Naive thymus-derived CD8-positive, alpha-beta T cell (primary cell): ENCODE results near the gene EOMES. TPM values are rescaled to one million over a fixed set of nuclear protein-coding genes. Genes with fewer than 3 reads are reported as not detected.

Experiments used
- ATAC-seq, 2 donors: fragments of 150-1000 bp; cut with Tn5 transposase in 1 of 2; sonication (Bioruptor Pico), chemical (Tn5 transposase) in 1 of 2; 1 replicate in 1 of 2; 2 replicates in 1 of 2; pipeline ENCODE4 v1.10.0; 2021; ENCODE audit warnings: mild to moderate bottlenecking in 2 of 2, moderate library complexity in 2 of 2
- POLR2A ChIA-PET: fragments of 350-600 bp; sonication (Branson Sonifier 250); formaldehyde crosslinking; loops from one replicate; lab custom pipeline; 2021; ENCODE audit warnings: antibody characterized with exemption; lab: Charles Lee
- DNase-seq, 10 donors: peaks; one replicate each; pipeline versions ENCODE4 v3.0.0 to v3.0.0-alpha.2; 2020 to 2022
- H3K27ac Mint-ChIP-seq, 10 donors: one replicate each; pipeline ENCODE4 v1.8.0; 2020 to 2022; ENCODE audit warnings: mild to moderate bottlenecking in 10 of 10, mixed read lengths in 10 of 10, moderate library complexity in 4 of 10, inconsistent platforms in 1 of 10
- H3K27me3 Mint-ChIP-seq, 5 donors: one replicate each; pipeline ENCODE4 v1.8.0; 2021 to 2022; ENCODE audit warnings: mixed read lengths in 5 of 5
- H3K36me3 Mint-ChIP-seq, 3 donors: one replicate each; pipeline ENCODE4 v1.8.0; 2020 to 2022; ENCODE audit warnings: mixed read lengths in 3 of 3, mild to moderate bottlenecking in 2 of 3, inconsistent platforms in 1 of 3
- H3K4me1 Mint-ChIP-seq, 4 donors: one replicate each; pipeline ENCODE4 v1.8.0; 2021 to 2022; ENCODE audit warnings: mixed read lengths in 4 of 4
- H3K4me3 Mint-ChIP-seq, 10 donors: one replicate each; pipeline ENCODE4 v1.8.0; 2020 to 2022; ENCODE audit warnings: mild to moderate bottlenecking in 10 of 10, mixed read lengths in 10 of 10, moderate library complexity in 6 of 10, inconsistent platforms in 1 of 10
- H3K9me3 Mint-ChIP-seq, 9 donors: one replicate each; pipeline ENCODE4 v1.8.0; 2020 to 2022; ENCODE audit warnings: mixed read lengths in 9 of 9, mild to moderate bottlenecking in 3 of 9, inconsistent platforms in 1 of 9, moderate library complexity in 1 of 9
- polyA plus RNA-seq, 3 donors: library from polyadenylated mRNA; unstranded; fragments of 300-500 nt; fragmentation: Illumina TruSeq; gene quantifications; one replicate each; pipeline ENCODE4 v1.2.3, GENCODE V29; 2021
- total RNA-seq, 8 experiments: library from RNA in 2 of 8; stranded (reverse) in 2 of 8; gene quantifications; one replicate each; pipeline ENCODE4 v1.2.3 and lab custom pipeline; 2021 to 2026

EOMES gene
- total and polyA plus RNA-seq, 5 experiments from 2014 or later: 4.6 to 103 (median 6.2) TPM

- peak; percentile 41 to 45 for ATAC-seq
- H3K4me1 Mint-ChIP-seq: peaks cover 28 to 46% (median 36%) of the 10 kb centered on the region in 4 donors
These were observed 7.9 kb upstream of the EOMES start for GRCh38 chr3:27729748-27730611.

GRCh38 chr3:27729325-27729724 lies 7.2 kb upstream of the EOMES start:
- no peak for DNase-seq
- ATAC-seq: no peak
- peaks cover 0 to 4% (median 0%) of the 10 kb centered on the region in 3 donors for H3K36me3 Mint-ChIP-seq
- peak overlapping the region in 9 of 10 donors; percentile 58 to 79 (median 71) for H3K4me3 Mint-ChIP-seq
- H3K27ac Mint-ChIP-seq: peak overlapping the region in 3 of 10 donors; percentile 9 to 49 (median 19)
- peaks cover 0 to 3% (median 0%) of the 10 kb centered on the region in 9 donors for H3K9me3 Mint-ChIP-seq
- POLR2A ChIA-PET: no interaction called here
- H3K27me3 Mint-ChIP-seq: peaks cover 50 to 77% (median 65%) of the 10 kb centered on the region in 5 donors
- peaks cover 30 to 48% (median 39%) of the 10 kb centered on the region in 4 donors for H3K4me1 Mint-ChIP-seq

More at GRCh38 chr3:27729748-27730611, 7.9 kb upstream of the EOMES start:
- Mint-ChIP-seq H3K4me3 (peak overlapping the region; percentile 57 to 77 (median 66)), H3K27me3 (peaks cover 45 to 71% (median 60%) of the 10 kb centered on the region in 5 donors), H3K36me3 (peaks cover 0 to 4% (median 0%) of the 10 kb centered on the region in 3 donors), H3K9me3 (peaks cover 0 to 3% (median 0%) of the 10 kb centered on the region in 9 donors), H3K27ac (no peak overlapping the region)
- no peak for DNase-seq
- POLR2A ChIA-PET: no interaction called here

DNA sequence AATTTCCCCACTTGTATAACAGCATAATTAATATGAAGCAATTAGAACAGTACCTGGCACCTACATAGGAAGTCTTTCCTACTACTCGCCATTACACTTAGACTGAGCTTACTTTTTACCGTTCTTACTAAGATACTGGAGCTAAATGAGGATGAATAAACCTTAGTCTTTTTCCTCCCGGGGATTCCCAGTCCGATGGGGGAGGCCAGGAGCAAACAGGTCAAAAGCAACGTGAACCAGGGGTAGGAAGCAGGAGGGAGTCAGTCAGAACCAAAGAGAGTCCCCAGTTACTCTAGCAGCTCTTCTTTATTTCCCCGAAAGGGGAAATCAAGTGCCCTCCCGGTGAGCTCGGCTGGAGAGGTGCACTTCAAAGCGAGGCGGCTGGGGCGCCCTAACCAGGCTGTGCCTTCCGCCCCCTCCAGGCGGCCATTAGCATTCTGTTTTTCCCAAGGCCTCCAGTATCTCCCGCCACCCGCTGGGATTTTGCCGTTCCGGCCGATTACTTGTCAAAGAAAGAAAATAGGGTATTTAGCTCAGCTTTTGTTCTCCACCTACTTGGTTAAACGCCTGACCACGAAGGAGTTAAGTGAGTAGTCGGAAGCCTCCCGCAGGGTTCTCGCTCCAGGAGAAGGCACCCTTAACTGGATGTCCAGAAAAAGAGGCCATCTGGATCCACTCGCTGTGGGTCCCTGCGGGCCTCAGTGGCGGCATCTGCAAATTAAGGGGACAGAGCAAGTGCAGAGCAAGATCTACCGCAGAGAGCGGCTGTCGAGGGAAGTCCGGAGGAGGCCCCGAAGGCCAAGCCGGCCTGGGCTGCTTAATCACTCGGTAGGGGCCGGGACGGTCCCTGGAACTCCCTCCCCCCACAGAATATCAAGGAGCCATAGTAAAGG lies 6.3 kb upstream of the EOMES start:
- H3K36me3 Mint-ChIP-seq: peaks cover 0 to 4% (median 0%) of the 10 kb centered on the region in 3 donors
- peak overlapping the region; percentile 52 to 79 (median 70) for H3K4me3 Mint-ChIP-seq
- ATAC-seq: peak; percentile 51 to 61
- peak overlapping the region in 3 of 10 donors; percentile 3 to 33 (median 7) for H3K27ac Mint-ChIP-seq
- H3K27me3 Mint-ChIP-seq: peaks cover 59 to 86% (median 74%) of the 10 kb centered on the region in 5 donors
- POLR2A ChIA-PET: interaction anchor here (1.2 kb wide), 1 partner anchor 132 kb away, joined by 3 read pairs; no protein-coding TSS in a partner anchor
- peaks cover 0 to 3% (median 0%) of the 10 kb centered on the region in 9 donors for H3K9me3 Mint-ChIP-seq
- peaks cover 31 to 57% (median 47%) of the 10 kb centered on the region in 4 donors for H3K4me1 Mint-ChIP-seq
- no peak for DNase-seq

DNA sequence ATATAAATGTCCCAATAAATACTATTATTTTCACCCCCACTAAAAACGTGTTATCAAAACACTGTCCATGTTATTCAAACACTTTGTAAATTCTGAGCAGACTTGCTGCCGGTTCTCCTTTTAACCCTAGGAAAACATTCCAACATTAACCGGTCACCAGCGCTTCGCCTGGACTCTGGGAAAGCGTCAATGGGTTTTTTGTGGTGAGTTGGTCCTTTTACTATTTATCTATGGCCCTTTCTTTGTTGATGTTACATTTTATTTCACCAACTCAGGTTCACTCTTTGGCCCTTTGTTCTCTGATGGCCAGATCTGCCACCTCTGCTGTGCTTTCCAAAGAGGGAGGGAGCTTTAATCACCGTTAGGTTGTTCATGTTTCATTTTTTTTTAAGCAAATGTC lies 4.1 kb upstream of the EOMES start:
- ATAC-seq (no peak), DNase-seq (no peak)
- Mint-ChIP-seq H3K9me3 (peaks cover 0 to 3% (median 0%) of the 10 kb centered on the region in 9 donors), H3K27me3 (peaks cover 59 to 88% (median 81%) of the 10 kb centered on the region in 5 donors), H3K36me3 (peaks cover 0 to 4% (median 0%) of the 10 kb centered on the region in 3 donors), H3K27ac (peak overlapping the region in 1 of 10 donors; percentile 19), H3K4me3 (no peak overlapping the region), H3K4me1 (peaks cover 33 to 64% (median 57%) of the 10 kb centered on the region in 4 donors)
- POLR2A ChIA-PET: no interaction called here

DNA sequence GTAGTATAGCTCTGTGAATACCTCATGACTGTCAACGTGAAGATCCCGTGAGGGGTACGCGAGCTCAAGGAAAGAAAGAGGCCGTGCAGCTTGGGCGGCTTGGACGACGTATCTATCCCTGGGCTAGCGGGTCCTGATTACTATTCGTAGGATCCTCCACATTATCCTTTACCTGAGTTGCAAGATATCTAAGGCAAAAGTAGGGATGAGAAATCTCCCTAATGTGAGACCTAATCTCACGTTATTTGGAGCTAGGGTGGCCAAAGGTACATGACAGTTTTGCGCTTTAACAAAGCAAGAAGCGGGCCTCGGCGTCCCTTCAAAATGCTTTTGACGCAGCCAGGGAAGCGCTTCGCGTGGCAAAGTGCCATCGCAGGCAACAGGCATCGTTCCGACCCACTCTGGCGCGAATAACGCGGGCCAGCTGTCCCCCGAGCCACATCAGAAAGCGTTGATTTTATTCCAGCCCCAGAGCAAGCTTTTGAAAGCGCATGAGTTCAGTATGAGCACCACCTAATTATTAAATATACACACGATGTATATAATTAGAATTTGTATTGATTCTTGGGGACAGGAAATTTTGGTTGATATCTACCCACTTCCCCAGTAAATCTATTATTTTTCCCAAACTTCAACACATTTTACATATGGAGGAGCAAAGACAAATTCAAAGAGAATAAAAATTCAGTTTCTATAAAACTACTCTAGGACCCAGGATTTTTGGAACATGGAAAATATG lies 2.5 kb upstream of the EOMES start:
- peaks cover 50 to 74% (median 71%) of the 10 kb centered on the region in 5 donors for H3K27me3 Mint-ChIP-seq
- H3K9me3 Mint-ChIP-seq: peaks cover 0 to 3% (median 0%) of the 10 kb centered on the region in 9 donors
- ATAC-seq (no peak), DNase-seq (no peak)
- H3K36me3 Mint-ChIP-seq: peaks cover 0 to 4% (median 0%) of the 10 kb centered on the region in 3 donors
- peaks cover 25 to 62% (median 52%) of the 10 kb centered on the region in 4 donors for H3K4me1 Mint-ChIP-seq
- H3K27ac Mint-ChIP-seq: no peak overlapping the region
- POLR2A ChIA-PET: interaction anchor here (1.5 kb wide), 2 partner anchors 12 to 624 kb away, joined by 5 to 7 read pairs; partner anchors contain the start of genes AZI2 and ZCWPW2
- peak overlapping the region in 9 of 10 donors; percentile 84 to 93 (median 91) for H3K4me3 Mint-ChIP-seq

DNA sequence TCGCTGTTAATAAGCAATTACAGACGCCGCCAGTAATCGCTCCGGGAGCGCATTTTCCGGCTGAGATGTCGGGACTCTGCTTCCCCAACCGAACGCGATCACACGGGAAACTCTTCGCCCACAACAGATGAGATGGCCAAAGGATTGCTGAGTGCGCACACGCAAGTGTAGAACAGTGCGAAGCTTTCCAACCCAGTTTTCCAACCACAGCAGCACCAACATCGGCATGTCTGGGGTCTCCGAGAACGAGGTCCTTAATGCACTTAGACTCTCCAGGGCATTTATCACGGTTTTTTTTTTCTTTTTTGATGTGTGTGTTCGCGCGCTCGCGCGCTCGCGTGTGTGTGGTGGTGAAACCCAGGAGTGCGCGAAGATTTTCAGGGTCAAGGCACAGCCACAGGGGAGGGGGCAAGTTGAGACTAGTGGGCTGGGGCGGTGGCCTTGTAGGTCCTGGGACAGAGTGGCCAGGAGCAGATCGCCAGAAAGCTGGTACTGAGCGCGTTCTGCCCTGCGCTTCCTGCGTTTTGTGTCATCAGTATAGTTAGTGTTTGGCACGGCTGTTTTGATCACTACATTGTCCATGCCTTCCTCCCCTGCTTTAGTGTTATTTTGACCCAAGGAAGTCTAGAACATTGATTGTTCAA lies 1.8 kb upstream of the EOMES start:
- POLR2A ChIA-PET: interaction anchor here (0.9 to 3.1 kb wide), 4 partner anchors 11 to 625 kb away, joined by 5 to 14 read pairs (median 6); partner anchors contain the start of genes AZI2 and ZCWPW2
- no peak for DNase-seq
- ATAC-seq: no peak
- Mint-ChIP-seq H3K4me3 (peak overlapping the region; percentile 84 to 93 (median 90)), H3K4me1 (peaks cover 20 to 61% (median 47%) of the 10 kb centered on the region in 4 donors), H3K27me3 (peaks cover 44 to 68% (median 64%) of the 10 kb centered on the region in 5 donors), H3K36me3 (peaks cover 0 to 5% (median 0%) of the 10 kb centered on the region in 3 donors), H3K27ac (no peak overlapping the region), H3K9me3 (no peaks in the 10 kb centered on the region)

GRCh38 chr3:27723456-27723814 lies 1.3 kb upstream of the EOMES start:
- Mint-ChIP-seq H3K4me3 (peak overlapping the region; percentile 84 to 93 (median 90)), H3K36me3 (peaks cover 0 to 5% (median 0%) of the 10 kb centered on the region in 3 donors), H3K27me3 (peaks cover 39 to 64% (median 59%) of the 10 kb centered on the region in 5 donors), H3K27ac (peak overlapping the region in 1 of 10 donors; percentile 30), H3K9me3 (no peaks in the 10 kb centered on the region), H3K4me1 (peaks cover 15 to 56% (median 42%) of the 10 kb centered on the region in 4 donors)
- ATAC-seq: no peak
- POLR2A ChIA-PET: interaction anchor here (0.9 to 3.1 kb wide), 4 partner anchors 11 to 625 kb away, joined by 5 to 14 read pairs (median 6); partner anchors contain the start of genes AZI2 and ZCWPW2
- DNase-seq: no peak

DNA sequence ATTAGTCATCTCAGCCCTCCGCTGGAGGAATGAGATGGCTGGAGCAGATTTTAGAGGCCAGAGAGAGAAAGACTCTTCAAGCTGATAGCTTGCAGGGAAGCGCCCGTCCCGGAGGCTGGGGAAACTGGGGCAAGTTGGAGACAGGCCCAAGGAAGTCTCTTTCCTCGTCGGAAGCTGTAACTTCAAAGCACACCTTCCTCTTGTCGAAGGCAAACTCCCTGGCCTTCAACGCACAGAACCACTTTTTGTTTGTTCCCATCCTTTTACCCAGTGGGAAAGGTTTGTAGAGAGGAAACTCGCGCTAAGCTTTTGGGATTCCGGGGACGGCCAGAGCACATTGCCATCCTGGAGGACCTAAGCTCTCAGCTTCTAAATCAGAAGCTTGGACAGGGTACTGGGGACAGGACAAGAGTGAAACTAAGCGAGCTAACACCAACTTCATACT lies 900 bp upstream of the EOMES start:
- Mint-ChIP-seq H3K9me3 (no peaks in the 10 kb centered on the region), H3K27me3 (peaks cover 35 to 60% (median 55%) of the 10 kb centered on the region in 5 donors), H3K27ac (peak overlapping the region in 4 of 10 donors; percentile 30 to 71 (median 50)), H3K4me1 (peaks cover 11 to 52% (median 38%) of the 10 kb centered on the region in 4 donors), H3K36me3 (peaks cover 0 to 8% (median under 1%) of the 10 kb centered on the region in 3 donors), H3K4me3 (peak overlapping the region; percentile 84 to 93 (median 90))
- DNase-seq (no peak), ATAC-seq (no peak)
- POLR2A ChIA-PET: interaction anchor here (0.9 to 3.1 kb wide), 6 partner anchors 10 to 625 kb away, joined by 5 to 14 read pairs (median 6); partner anchors contain the start of genes AZI2 and ZCWPW2

GRCh38 chr3:27720899-27721716 lies 1.0 kb downstream of the EOMES start:
- Mint-ChIP-seq H3K9me3 (no peaks in the 10 kb centered on the region), H3K27ac (peak overlapping the region in 5 of 10 donors; percentile 47 to 88 (median 72)), H3K27me3 (peaks cover 21 to 43% (median 38%) of the 10 kb centered on the region in 5 donors), H3K36me3 (peaks cover 0 to 18% (median 11%) of the 10 kb centered on the region in 3 donors), H3K4me1 (peaks cover 10 to 47% (median 41%) of the 10 kb centered on the region in 4 donors), H3K4me3 (peak overlapping the region; percentile 85 to 98 (median 88))
- no peak for DNase-seq
- peak; percentile 18 for ATAC-seq
- POLR2A ChIA-PET: interaction anchor here (0.6 to 3.1 kb wide), 21 partner anchors 9 to 1420 kb away, joined by 3 to 14 read pairs (median 4); partner anchors contain the start of gene SLC4A7
